ENCODE data around the gene NCAPG. TPM values are rescaled to one million over a fixed set of nuclear protein-coding genes. Genes with fewer than 3 reads are reported as not detected.

Gene NCAPG
- total and polyA plus RNA-seq, 4 donors, result 0.08 to 45.2 (median 0.91) TPM

- H3K4me1 ChIP-seq (ENCODE audit: control insufficient read depth in 4 of 4, insufficient read depth in 4 of 4, low read length in 3 of 4), result no peaks in the 10 kb centered on the region
- H3K27ac ChIP-seq (ENCODE audit: low read depth in 1 of 2, low read length in 2 of 2), result no peak overlapping the region
- H3K4me3 ChIP-seq (ENCODE audit: low read depth in 1 of 3, low read length in 3 of 3), result no peak overlapping the region
- H3K9ac ChIP-seq (ENCODE audit: low read depth in 1 of 2, low read length in 2 of 2), result no peak overlapping the region
- H3K36me3 ChIP-seq (ENCODE audit: control insufficient read depth in 4 of 4, insufficient read depth in 3 of 4, low read depth in 1 of 4, low read length in 3 of 4), result peaks cover 0 to 13% (median 4%) of the 10 kb centered on the region in 4 donors
- TF ChIP-seq SP1 (IDR thresholded peaks at IDR 0.05) (no peak), EGR1 (IDR thresholded peaks at IDR 0.05; ENCODE audit: low read depth in 2 of 2) (no peak), JUND (IDR thresholded peaks at IDR 0.05) (no peak), MAX (IDR thresholded peaks at IDR 0.05) (no peak), TAF1 (conservative IDR thresholded peaks at IDR 0.05) (no peak), ATF3 (IDR thresholded peaks at IDR 0.05) (no peak), GABPA (IDR thresholded peaks at IDR 0.05 in 1 of 2, conservative IDR thresholded peaks at IDR 0.05 in 1 of 2) (no peak)
- TF ChIP-seq, protein P1, sequence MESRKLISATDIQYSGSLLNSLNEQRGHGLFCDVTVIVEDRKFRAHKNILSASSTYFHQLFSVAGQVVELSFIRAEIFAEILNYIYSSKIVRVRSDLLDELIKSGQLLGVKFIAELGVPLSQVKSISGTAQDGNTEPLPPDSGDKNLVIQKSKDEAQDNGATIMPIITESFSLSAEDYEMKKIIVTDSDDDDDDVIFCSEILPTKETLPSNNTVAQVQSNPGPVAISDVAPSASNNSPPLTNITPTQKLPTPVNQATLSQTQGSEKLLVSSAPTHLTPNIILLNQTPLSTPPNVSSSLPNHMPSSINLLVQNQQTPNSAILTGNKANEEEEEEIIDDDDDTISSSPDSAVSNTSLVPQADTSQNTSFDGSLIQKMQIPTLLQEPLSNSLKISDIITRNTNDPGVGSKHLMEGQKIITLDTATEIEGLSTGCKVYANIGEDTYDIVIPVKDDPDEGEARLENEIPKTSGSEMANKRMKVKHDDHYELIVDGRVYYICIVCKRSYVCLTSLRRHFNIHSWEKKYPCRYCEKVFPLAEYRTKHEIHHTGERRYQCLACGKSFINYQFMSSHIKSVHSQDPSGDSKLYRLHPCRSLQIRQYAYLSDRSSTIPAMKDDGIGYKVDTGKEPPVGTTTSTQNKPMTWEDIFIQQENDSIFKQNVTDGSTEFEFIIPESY (IDR thresholded peaks at IDR 0.05), result no peak
- WGBS, result 99% methylated on average over 1 of the region's 1 CpG
- no peak for DNase-seq (ENCODE audit: low spot score)
- H3K27me3 ChIP-seq (ENCODE audit: control insufficient read depth in 4 of 4, insufficient read depth in 4 of 4, low read length in 3 of 4), result no peaks in the 10 kb centered on the region
- H3K9me3 ChIP-seq (ENCODE audit: control insufficient read depth in 4 of 4, low read length in 3 of 4), result no peaks in the 10 kb centered on the region
Observed at GRCh38 chr4:17797808-17798207, 13.0 kb upstream of the NCAPG start.

GRCh38 chr4:17805580-17806155 is 5.1 kb upstream of the NCAPG start:
- DNase-seq (ENCODE audit: low spot score), result no peak
- Histone ChIP-seq H3K36me3 (ENCODE audit: control insufficient read depth in 4 of 4, insufficient read depth in 3 of 4, low read depth in 1 of 4, low read length in 3 of 4) (peaks cover 4 to 29% (median 15%) of the 10 kb centered on the region in 4 donors), H3K4me1 (ENCODE audit: control insufficient read depth in 4 of 4, insufficient read depth in 4 of 4, low read length in 3 of 4) (peaks cover 2 to 26% (median 21%) of the 10 kb centered on the region in 4 donors), H3K27ac (ENCODE audit: low read depth in 1 of 2, low read length in 2 of 2) (no peak overlapping the region), H3K27me3 (ENCODE audit: control insufficient read depth in 4 of 4, insufficient read depth in 4 of 4, low read length in 3 of 4) (no peaks in the 10 kb centered on the region), H3K4me3 (ENCODE audit: low read depth in 1 of 3, low read length in 3 of 3) (no peak overlapping the region), H3K9me3 (ENCODE audit: control insufficient read depth in 4 of 4, low read length in 3 of 4) (no peaks in the 10 kb centered on the region), H3K9ac (ENCODE audit: low read depth in 1 of 2, low read length in 2 of 2) (no peak overlapping the region)
- TF ChIP-seq HNF4A (conservative IDR thresholded peaks at IDR 0.05) (no peak), RAD21 (IDR thresholded peaks at IDR 0.05) (no peak), YY1 (IDR thresholded peaks at IDR 0.05) (no peak), MAX (IDR thresholded peaks at IDR 0.05) (no peak), JUND (IDR thresholded peaks at IDR 0.05) (no peak), FOXA2 (IDR thresholded peaks at IDR 0.05) (no peak), EGR1 (IDR thresholded peaks at IDR 0.05; ENCODE audit: low read depth in 2 of 2) (no peak), SP1 (IDR thresholded peaks at IDR 0.05) (no peak), GABPA (IDR thresholded peaks at IDR 0.05 in 1 of 2, conservative IDR thresholded peaks at IDR 0.05 in 1 of 2) (no peak), HNF4G (IDR thresholded peaks at IDR 0.05) (no peak), NR2F2 (IDR thresholded peaks at IDR 0.05) (no peak), TAF1 (conservative IDR thresholded peaks at IDR 0.05) (no peak), ATF3 (IDR thresholded peaks at IDR 0.05) (no peak), CTCF (IDR thresholded peaks at IDR 0.05; ENCODE audit: low read depth, low read length, missing input control) (no peak), REST (IDR thresholded peaks at IDR 0.05) (no peak), RXRA (IDR thresholded peaks at IDR 0.05) (no peak), FOXA1 (IDR thresholded peaks at IDR 0.05) (no peak)
- TF ChIP-seq, protein P1 (IDR thresholded peaks at IDR 0.05), result no peak
- 91% methylated on average over 3 of the region's 3 CpGs for WGBS

Data from liver (tissue), 9 donors.